ENCODE results near the gene EXOC3L1.

The EXOC3L1 gene

DNA sequence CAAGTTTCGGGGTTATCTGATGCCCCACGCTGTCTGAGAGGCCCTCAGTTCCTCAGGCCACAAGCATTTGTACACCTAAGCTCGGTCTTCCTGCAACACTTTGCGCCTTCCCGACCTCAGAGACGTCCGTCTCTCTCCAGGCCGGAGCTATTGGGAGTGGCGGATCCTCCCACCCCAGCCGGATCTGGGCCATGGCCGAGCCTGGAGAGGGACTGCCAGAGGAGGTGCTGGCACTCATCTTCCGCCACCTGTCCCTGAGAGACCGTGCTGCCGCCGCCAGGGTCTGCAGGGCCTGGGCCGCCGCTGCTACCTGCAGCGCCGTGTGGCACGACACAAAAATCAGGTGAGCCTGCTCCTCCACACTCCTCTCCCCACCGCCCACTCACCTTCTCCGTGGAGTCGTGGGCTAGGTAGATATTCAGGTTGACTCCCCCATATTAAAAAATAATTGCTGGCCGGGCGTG lies 28.3 kb downstream of the EXOC3L1 start:
- DNase-seq, result no peak

DNA sequence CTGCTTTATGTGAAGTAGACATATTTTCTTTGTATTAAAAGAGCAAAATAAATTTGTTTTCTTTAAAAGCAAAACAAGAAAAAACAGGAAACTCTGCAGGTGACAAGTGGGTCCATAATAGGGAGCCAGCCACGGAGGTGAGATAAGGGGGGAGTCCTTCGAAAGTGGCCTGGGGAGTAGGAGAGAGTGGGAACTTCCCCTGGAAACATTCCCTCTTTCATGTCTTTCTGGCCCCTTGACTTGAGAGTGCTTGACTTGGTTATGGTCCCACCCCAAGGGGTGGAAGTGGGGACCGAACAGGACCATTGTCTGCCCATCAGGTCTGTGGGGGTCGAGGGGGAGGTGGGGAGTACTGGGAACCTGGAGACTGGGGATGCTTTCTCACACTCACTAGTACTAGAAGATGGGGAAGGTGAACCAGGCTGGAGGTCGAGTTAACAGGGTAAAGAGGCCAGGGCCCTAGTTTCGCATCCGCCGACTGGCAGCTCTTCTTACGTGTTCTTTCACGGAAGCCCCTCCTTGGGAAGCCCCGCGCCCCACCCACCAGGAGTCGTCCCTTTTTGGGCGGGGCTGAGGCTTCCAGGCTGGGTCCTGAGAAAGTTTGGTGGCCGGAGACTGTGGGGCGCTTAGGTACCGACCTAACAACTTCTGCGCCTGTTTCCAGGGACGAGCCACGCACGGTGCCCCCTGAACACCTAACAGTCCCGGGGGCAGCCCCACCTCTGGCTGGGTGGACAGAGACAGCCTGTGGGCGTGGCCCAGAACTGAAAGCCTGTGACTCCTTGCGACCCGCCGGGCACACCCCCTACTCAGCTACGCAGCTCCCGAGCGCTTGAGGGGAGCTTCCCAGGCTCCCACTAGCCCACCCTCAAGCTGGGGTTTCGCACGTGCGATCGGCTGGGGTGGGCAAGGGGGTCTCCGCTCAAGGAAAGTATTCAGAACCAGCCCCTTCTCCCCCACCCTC lies 31.0 kb downstream of the EXOC3L1 start:
- no peak for DNase-seq

DNA sequence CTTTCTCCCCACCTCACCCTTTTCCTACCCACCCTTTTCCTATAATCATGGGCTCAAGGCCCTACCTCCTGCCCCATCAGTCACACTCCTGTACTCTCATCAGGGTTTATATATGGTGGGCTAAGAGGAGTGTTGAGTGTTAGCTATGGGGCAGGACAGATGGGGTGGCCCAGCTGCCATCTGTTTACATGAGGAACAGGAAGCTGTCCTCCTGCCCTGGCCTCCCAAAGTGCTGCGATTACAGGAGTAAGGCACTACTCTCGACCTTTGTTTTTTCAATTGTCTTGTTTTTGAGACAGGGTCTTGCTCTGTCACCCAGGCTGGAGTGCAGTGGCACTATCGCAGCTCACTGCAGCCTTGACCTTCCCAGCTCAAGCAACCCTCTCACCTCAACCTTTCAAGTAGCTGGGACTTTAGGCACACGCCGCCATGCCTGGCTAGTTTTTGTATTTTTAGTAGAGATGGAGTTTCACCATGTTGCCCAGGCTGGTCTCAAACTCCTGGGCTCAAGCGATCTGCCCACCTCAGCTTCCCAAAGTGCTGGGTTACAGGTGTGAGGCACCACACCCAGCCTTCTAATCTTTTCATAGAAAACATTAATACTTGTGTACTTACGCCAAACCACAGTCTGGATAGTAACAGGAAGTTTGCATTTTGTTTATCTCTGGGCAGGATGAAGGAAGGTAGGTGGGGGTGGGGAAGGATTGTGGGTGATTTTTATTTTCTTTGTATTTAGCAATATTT lies 31.9 kb downstream of the EXOC3L1 start:
- peak; percentile 89 for DNase-seq

DNA sequence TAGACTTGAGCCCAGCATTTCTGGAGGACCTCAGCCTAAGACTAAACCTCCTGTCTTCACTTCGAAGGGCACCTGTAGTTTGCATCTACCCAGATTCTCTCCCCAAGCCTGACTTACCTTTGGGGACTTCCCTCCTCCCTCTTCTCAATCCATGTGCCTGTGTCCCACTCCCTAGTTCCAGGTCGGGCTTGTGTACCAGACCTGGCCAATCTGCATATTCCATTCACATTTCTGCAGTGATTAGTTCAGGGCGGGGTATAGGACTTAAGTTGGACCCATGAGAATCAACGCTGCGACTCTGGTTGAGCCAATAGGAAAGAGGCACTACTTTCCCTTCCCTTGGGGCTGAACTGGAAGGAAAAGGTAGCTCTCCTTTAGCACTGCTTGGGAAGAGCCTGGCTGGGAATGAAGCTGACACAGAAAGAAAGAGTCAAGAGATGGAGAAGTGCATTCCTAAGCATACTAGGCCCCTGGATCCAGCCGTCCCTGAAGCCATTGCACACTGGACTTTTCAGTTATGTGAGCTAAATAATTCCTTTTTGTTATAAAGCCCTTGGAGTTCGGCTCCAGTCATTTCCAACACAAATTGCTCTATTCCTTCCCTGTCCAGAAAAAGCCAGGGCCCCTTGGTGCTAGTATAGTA lies 32.7 kb downstream of the EXOC3L1 start:
- no peak for DNase-seq

GRCh38 chr16:67156143-67156844 lies 33.6 kb downstream of the EXOC3L1 start:
- DNase-seq, result no peak

DNA sequence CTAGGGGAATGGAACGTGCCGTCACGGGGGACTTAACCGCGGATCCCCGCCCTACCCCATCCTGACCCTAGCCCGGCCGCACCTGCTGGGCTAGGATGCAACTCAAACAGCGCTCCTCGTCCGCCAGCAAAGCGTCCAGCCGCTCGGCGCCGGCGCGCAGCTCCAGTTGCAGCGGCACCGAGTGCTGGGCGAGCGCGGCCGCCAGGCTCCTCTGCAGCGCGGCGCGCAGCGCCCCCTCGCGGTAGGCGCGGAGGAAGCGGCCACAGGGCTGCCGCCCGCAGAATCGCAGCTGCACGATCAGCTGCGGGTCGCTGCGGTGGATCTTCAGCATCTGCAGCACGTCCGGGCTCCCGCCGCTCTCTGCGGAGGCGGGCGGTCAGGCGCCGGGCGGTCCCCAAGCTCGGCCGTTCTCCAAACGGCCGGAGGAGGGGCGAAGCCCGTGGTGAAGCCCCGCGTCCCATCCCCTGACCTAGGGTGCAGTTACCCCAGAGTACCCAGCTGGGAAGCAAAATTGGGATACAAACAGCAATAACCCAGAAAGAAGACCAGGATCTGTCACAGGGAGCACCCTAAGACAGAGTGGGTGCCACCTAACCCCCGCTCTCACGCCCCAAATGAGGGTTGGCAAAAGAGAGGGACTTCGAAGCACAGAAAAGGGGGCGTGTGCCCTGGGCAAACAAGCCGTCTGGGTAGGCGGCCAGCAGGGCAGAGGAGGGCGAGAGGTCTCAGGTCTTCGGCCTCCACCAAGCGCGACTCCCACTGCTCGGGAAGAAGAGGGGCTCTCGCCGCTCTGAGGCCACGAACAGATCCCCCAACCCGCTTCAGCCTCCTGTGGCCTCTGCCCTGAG lies 34.4 kb downstream of the EXOC3L1 start:
- DNase-seq, result no peak

- DNase-seq, result no peak
These were observed 35.2 kb downstream of the EXOC3L1 start for GRCh38 chr16:67154578-67155294.

- DNase-seq, result no peak
These were observed 38.4 kb downstream of the EXOC3L1 start for GRCh38 chr16:67151431-67152097.

GRCh38 chr16:67150833-67151396 lies 39.0 kb downstream of the EXOC3L1 start, which contains the start of gene B3GNT9:
TSS of gene B3GNT9 (minus strand) at chr16:67150998. CDS start at chr16:67150485, 513 bp downstream.
- DNase-seq, result no peak

DNA sequence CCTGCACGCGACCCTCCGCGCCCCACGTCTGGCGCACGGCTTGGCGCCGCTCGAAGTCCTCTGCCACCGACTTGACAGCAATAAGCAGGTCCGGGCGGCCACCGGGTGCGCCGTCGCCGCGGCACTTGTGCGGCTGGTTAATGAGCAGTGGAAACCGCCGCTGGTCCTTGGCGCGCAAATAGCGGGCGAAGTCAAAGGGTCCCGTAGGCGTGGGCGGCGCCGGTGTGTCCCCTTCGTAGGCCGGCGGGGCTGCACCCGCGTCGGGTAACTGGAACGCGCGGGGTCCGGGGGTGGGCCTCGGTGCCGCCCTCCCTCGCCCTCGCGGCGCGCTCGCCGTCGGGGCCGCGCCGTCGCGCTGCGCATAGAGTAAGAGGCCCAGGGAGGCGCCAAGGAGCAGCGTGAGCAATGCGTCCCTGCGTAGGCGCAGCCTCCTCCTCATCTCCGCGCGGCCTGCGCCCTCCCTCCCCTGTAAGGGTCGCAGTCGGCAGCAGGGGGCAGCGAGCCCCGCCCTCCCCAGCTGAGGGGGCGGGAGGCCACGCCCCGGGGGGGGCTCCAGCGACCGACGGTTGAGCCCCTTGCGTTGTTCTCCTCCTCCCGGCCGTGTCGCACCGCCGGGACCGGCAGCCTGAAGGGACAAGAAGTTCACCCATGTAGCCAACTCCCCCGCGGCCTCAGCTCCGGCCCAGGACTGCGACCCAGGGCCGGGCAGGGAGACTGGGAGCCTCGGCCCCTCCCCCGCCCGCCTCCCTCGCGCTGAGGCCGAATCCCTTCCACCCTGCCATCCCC lies 39.7 kb downstream of the EXOC3L1 start:
- DNase-seq, result no peak

GRCh38 chr16:67149276-67150046 lies 40.5 kb downstream of the EXOC3L1 start:
- no peak for DNase-seq

GRCh38 chr16:67148656-67149275 lies 41.2 kb downstream of the EXOC3L1 start:
- no peak for DNase-seq

GRCh38 chr16:67148221-67148620 lies 41.7 kb downstream of the EXOC3L1 start:
- no peak for DNase-seq

DNA sequence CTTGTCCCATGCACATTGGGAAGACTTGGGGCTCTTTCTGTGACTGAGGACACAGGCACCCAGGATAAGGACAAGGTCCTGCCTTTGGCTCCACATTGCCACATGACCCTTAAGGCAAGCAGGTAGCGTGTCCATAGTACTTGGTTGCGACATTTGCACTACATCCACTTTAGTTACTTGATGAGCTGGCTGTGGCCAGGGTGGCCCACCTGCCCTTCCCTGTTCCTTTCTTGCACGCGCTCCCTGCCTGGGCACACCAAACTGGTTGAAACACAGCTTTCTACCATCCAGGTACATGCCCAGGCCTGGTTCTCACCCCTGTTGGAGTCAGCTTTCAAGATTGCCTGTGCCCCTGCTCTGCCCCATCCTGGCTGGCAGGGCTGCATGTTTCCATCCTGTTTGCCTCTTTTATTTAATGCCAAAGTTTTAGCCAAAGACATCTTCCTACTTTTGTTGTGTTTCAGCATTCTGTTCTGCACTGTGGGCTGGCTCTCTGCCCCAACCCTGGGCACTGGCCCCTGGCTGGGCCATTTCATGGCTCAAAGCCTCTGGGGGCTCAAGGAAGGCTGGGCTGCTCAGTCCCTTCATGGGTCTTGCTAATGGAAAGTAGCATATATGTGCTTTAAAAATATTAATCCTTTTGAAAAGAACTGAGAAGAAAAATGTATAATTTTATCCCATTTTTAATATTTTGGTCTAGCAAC lies 42.3 kb downstream of the EXOC3L1 start:
- no peak for DNase-seq

GRCh38 chr16:67146523-67147357 lies 43.2 kb downstream of the EXOC3L1 start:
- no peak for DNase-seq

GRCh38 chr16:67145746-67146145 lies 44.2 kb downstream of the EXOC3L1 start:
- DNase-seq, result no peak
